HG03095 (cell line): ENCODE measurements around the gene SMG7.

Experiments
- ATAC-seq: cut with Tn5 transposase; IDR thresholded peaks from one replicate; pipeline ENCODE4 v1.9.1; 2021; ENCODE audit warnings: moderate library complexity; ENCODE audit not compliant: unreplicated experiment

The SMG7 gene

DNA sequence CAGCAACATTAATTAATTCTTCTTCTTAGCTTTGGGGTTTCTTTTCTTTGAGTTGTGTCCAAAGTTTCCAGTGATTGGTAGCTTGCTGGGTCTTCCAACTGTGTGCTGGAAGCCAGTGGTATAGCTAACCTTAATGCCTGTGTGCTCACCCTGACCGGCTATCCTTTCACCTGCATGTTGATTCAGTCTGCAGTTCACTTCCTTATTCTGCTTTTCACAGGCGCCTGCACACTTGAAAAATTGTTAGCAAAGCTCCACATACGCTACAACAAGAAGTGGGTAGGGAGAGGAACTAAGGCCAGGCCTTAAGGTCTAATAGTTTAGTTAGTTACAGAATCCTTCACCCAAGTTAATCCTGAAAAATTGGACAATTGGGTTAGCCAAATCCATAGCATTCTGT is 82.3 kb downstream of the SMG7 start:
- no peak for ATAC-seq

- ATAC-seq = no peak
Observed at GRCh38 chr1:183559061-183559460, 86.8 kb downstream of the SMG7 start.

GRCh38 chr1:183562701-183563100 is 90.4 kb downstream of the SMG7 start:
- no peak for ATAC-seq

- no peak for ATAC-seq
Observed at GRCh38 chr1:183565261-183565660, 93.0 kb downstream of the SMG7 start.

- ATAC-seq = no peak
Observed at GRCh38 chr1:183566026-183566425, 93.7 kb downstream of the SMG7 start.

DNA sequence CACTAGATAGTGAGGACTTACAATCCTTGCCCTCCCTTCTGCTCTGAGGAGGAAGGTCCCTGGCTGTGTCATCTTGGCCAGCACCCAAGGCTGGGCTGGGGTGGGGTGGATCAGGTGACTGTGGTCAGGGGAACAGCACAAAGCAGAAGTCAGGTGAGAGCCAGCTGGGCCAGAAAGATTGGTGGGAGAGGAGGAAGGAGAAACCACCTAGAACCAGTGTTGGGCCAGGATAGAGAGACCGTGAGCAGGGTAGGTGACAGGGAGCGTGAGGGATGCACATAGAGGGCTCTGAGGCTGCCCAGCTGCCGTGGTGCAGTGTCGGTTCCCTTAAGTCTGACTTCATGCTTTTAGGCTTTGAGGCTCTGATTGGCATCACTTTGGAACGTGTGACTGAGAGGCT is 95.3 kb downstream of the SMG7 start:
- ATAC-seq = no peak

GRCh38 chr1:183568176-183569021 is 96.1 kb downstream of the SMG7 start:
- no peak for ATAC-seq

- ATAC-seq = no peak
Observed at GRCh38 chr1:183569141-183569540, 96.8 kb downstream of the SMG7 start.

GRCh38 chr1:183569801-183570200 is 97.5 kb downstream of the SMG7 start:
- ATAC-seq = no peak

- ATAC-seq = no peak
Observed at GRCh38 chr1:183570451-183570850, 98.2 kb downstream of the SMG7 start.

- no peak for ATAC-seq
Observed at GRCh38 chr1:183571678-183572268, 99.5 kb downstream of the SMG7 start.

DNA sequence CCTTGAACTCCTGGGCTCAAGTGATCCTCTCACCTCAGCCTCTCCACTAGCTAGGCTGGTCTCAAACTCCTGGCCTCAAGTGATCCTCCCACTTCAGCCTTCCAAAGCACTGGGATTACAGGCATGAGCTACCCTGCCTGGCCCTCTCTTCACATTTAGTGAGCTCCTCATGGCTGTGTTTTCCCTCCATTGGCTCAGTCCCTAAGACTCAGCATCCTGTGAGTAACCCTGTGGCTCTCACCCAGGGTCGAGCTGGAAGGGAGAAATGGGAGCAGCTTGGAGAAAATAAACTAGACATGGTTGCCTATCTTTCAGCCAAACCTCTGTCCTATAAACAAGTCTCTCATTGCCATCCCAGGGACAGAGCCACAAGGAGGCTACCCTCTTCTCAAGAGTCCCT is 100.4 kb downstream of the SMG7 start:
- ATAC-seq = no peak

- no peak for ATAC-seq
Observed at GRCh38 chr1:183575606-183576005, 103.3 kb downstream of the SMG7 start.

GRCh38 chr1:183576537-183576936 is 104.2 kb downstream of the SMG7 start:
- no peak for ATAC-seq

DNA sequence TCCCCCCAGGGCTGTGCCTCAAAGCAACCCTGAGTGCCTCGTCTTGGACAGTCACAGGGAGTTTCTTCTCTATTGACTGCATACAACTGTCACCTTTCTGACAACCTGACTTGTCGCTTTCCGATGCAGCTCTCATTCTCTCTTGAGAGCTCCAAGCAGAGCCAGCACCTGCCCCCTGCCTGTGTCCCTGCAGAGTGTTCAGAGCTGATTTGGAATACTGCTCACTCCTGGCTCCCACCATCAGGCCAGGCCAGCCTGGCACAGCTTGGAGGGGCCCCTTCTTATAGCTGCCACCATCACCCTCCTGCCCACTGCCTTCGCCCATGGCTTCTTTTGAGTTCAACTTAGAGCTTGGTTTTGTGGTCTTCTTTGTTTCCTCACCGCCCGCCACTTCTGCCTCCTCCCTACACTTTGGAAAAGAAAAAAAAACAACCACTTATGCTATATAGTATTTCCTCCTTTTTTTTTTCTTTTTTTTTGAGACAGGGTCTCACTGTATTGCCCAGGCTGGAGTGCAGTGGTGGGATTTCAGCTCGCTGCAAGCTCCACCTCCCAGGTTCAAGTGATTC is 105.7 kb downstream of the SMG7 start:
- no peak for ATAC-seq

DNA sequence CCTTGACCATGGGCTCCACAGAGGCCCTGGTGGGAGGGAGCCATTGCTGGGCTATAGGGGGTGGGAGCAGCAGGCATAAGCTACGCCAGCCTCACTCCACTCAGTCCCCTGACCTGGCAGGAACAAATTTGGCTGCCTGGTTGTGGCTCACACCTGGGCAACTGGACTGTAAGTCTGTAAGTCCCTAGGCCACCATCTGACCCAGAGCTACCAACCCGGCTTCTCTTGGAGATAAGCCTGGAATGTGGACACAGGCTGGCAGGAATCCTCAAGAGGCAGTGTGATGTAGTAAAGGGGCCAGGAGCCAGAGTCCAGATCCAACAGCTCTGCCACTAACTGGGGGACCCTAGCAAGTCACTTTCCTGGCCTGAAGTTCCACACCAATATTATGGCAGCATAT is 106.6 kb downstream of the SMG7 start:
- no peak for ATAC-seq

- ATAC-seq = no peak
Observed at GRCh38 chr1:183580281-183580682, 108.0 kb downstream of the SMG7 start.

DNA sequence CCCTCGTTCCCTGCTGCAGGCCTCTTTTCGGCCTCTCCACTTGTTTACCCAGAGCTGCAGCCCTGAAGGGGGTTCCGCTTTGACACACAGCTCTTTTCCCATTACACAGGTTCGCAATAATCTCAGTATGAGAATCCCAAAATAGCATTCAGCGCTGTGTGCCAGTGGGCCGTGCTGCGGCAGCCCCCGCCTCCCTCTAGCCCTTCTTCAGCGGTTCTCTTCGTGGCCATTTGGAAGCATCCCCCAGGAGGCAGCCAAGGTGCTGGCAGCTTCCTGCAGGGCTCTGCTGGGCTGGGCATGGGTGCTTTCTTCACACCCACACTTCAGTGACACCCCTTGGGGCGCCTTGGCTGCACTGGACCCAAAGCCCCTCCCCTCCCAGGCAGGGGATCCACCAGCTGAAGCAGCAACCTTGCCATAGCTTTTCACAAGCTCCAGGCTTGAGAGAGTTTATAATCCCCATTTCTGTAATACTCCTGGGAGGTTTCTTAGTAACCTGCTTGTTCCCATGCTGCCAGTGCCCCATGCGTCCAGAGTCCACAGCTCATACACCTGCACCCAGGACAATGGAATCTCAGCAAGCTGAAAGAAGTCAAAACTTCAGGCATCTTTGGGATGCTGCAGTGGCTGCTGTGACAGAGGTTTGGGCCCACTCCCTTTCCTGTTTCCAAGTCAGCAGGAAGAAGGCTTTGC is 109.9 kb downstream of the SMG7 start:
- ATAC-seq = no peak

- ATAC-seq = no peak
Observed at GRCh38 chr1:183583466-183583865, 111.2 kb downstream of the SMG7 start.

- no peak for ATAC-seq
Observed at GRCh38 chr1:183584147-183584546, 111.8 kb downstream of the SMG7 start.

DNA sequence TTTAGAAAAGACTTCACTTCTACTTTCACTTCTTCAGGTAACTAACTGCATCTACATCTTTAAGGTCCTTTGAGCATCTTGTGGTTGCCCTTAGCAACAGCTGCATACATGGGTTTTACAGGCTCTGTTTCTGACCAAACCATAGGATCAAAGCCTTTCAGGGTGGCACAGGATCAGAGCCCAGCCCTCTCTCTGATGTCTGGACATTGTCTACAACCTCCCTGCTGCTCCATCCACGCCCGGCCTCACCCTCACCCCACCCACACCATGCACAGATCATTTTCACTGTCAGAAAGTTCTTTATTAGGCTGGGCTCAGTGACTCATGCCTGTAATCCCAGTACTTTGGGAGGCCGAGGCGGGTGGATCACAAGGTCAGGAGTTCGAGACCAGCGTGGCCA is 112.7 kb downstream of the SMG7 start:
- no peak for ATAC-seq

DNA sequence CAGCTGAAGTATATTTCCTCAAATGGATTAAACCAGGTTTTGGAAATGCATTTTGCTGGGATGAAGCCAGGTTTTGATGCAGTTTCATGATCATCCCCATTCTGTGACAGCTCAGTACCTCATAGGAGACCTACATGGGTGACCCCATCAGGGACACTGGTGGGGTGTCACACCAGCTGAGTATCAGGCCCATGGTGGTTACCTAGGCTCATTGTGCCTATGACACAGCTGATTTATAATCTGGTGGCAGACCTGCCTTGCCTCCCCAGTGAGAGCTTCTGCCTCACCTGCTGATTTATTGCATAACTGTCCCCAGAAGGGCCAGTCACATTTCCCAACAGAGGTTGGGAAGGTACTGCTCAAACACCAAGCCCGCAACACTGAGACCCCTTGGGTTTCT is 114.2 kb downstream of the SMG7 start:
- no peak for ATAC-seq
